HepG2 (cell line): ENCODE data around the gene ZKSCAN1. TPM values are rescaled to one million over a fixed set of nuclear protein-coding genes. Genes with fewer than 3 reads are reported as not detected.

Experiments
- ARNTL ChIP-seq: sonication (generic); formaldehyde crosslinking; IDR thresholded peaks from 2 replicates; pipeline ENCODE4 v1.4.0; 2020; ENCODE audit warnings: mild to moderate bottlenecking, missing genetic modification reagents
- CEBPG ChIP-seq: IDR thresholded peaks from 2 replicates; pipeline ENCODE4 v1.6.1; 2016
- CERS6 ChIP-seq: sonication (generic); formaldehyde crosslinking; IDR thresholded peaks from 2 replicates; pipeline ENCODE4 v1.5.0; 2020; ENCODE audit warnings: missing genetic modification reagents
- EED ChIP-seq: sonication (generic); formaldehyde crosslinking; IDR thresholded peaks from 2 replicates; pipeline ENCODE4 v1.5.0; 2020; ENCODE audit warnings: mild to moderate bottlenecking, missing genetic modification reagents
- FOXK2 ChIP-seq: fragments of 450-650 bp; IDR thresholded peaks from 2 replicates; pipeline ENCODE4 v1.6.1; 2016
- HMG20B ChIP-seq: conservative IDR thresholded peaks from 2 replicates; pipeline ENCODE4 v1.6.1; 2016; ENCODE audit warnings: missing genetic modification reagents, missing compliant biosample characterization
- MIER2 ChIP-seq: IDR thresholded peaks from 2 replicates; pipeline ENCODE4 v1.6.1; 2016; ENCODE audit warnings: missing biosample characterization, missing genetic modification reagents
- RBAK ChIP-seq: sonication (generic); formaldehyde crosslinking; IDR thresholded peaks from 2 replicates; pipeline ENCODE4 v1.5.1; 2020; ENCODE audit warnings: mild to moderate bottlenecking, missing genetic modification reagents
- SIN3A ChIP-seq: IDR thresholded peaks from 2 replicates; pipeline ENCODE4 v1.6.1; 2011; ENCODE audit warnings: low read depth, mild to moderate bottlenecking, control low read depth, low read length, borderline replicate concordance
- SOX13 ChIP-seq, 3 experiments: fragments of 450-650 bp in 1 of 3; sonication (generic) in 1 of 3; formaldehyde crosslinking in 1 of 3; IDR thresholded peaks in 2 of 3; conservative IDR thresholded peaks in 1 of 3; 2 replicates each; pipeline versions ENCODE4 v1.5.0 to v1.6.1; 2016 to 2020; ENCODE audit warnings: antibody characterized with exemption in 1 of 3, mild to moderate bottlenecking in 1 of 3, missing compliant biosample characterization in 1 of 3, missing genetic modification reagents in 1 of 3, moderate library complexity in 1 of 3
- TEAD2 ChIP-seq: sonication (generic); formaldehyde crosslinking; IDR thresholded peaks from 2 replicates; pipeline ENCODE4 v1.9.0; 2021; ENCODE audit warnings: missing genetic modification reagents
- TFDP1 ChIP-seq: IDR thresholded peaks from 2 replicates; pipeline ENCODE4 v1.6.1; 2016; ENCODE audit warnings: missing compliant biosample characterization, missing genetic modification reagents, borderline replicate concordance
- TIGD3 ChIP-seq: sonication (generic); formaldehyde crosslinking; IDR thresholded peaks from 2 replicates; pipeline ENCODE4 v1.5.1; 2020; ENCODE audit warnings: mild to moderate bottlenecking, missing genetic modification reagents, borderline replicate concordance
- TP53 ChIP-seq: sonication (generic); formaldehyde crosslinking; conservative IDR thresholded peaks from 2 replicates; pipeline ENCODE4 v1.4.0; 2020; ENCODE audit warnings: missing genetic modification reagents
- YEATS4 ChIP-seq: sonication (generic); formaldehyde crosslinking; IDR thresholded peaks from 2 replicates; pipeline ENCODE4 v1.4.0; 2020; ENCODE audit warnings: missing genetic modification reagents, borderline replicate concordance
- ZBTB25 ChIP-seq: IDR thresholded peaks from 2 replicates; pipeline ENCODE4 v1.6.1; 2018; ENCODE audit warnings: missing genetic modification reagents
- ZBTB34 ChIP-seq: sonication (generic); formaldehyde crosslinking; IDR thresholded peaks from 2 replicates; pipeline ENCODE4 v1.8.0; 2022; ENCODE audit warnings: mild to moderate bottlenecking, missing genetic modification reagents
- ZFP37 ChIP-seq: sonication (generic); formaldehyde crosslinking; IDR thresholded peaks from 2 replicates; pipeline ENCODE4 v1.4.0; 2020; ENCODE audit warnings: missing genetic modification reagents, borderline replicate concordance
- ZNF136 ChIP-seq: sonication (generic); formaldehyde crosslinking; IDR thresholded peaks from 2 replicates; pipeline ENCODE4 v1.8.1; 2022; ENCODE audit warnings: low read depth, mild to moderate bottlenecking, moderate library complexity, missing genetic modification reagents
- ZNF296 ChIP-seq: sonication (generic); formaldehyde crosslinking; conservative IDR thresholded peaks from 2 replicates; pipeline ENCODE4 v1.5.0; 2020; ENCODE audit warnings: mild to moderate bottlenecking, missing genetic modification reagents
- ZNF432 ChIP-seq: sonication (generic); formaldehyde crosslinking; IDR thresholded peaks from 2 replicates; pipeline ENCODE4 v1.5.0; 2020; ENCODE audit warnings: missing genetic modification reagents, mild to moderate bottlenecking, borderline replicate concordance
- ZNF674 ChIP-seq: sonication (generic); formaldehyde crosslinking; IDR thresholded peaks from 2 replicates; pipeline ENCODE4 v1.5.0; 2020; ENCODE audit warnings: low read depth, mild to moderate bottlenecking, missing genetic modification reagents
- ZNF740 ChIP-seq: sonication (generic); formaldehyde crosslinking; IDR thresholded peaks from 2 replicates; pipeline ENCODE4 v1.4.0; 2020; ENCODE audit warnings: missing genetic modification reagents
- ZSCAN29 ChIP-seq: sonication (generic); formaldehyde crosslinking; conservative IDR thresholded peaks from 2 replicates; pipeline ENCODE4 v1.4.0; 2020; ENCODE audit warnings: mild to moderate bottlenecking, missing genetic modification reagents
- polyA plus RNA-seq, 8 experiments: library from polyadenylated mRNA; depleted of rRNA in 3 of 8; stranded (reverse) in 7 of 8; unstranded in 1 of 8; fragments of >200 nt; fragmentation: Illumina TruSeq in 4 of 8; extraction: Trizol in 4 of 8; gene quantifications; 2 replicates each; pipeline versions ENCODE4 v1.2.1 to v1.2.3, GENCODE V29; 2011 to 2016; ENCODE audit warnings: low read depth in 4 of 8, missing spikeins in 1 of 8, mixed read lengths in 1 of 8; ENCODE audit not compliant: insufficient read depth in 1 of 8
- total RNA-seq, 5 experiments: library from RNA; depleted of rRNA; stranded (reverse); fragments of >200 nt; fragmentation: Illumina TruSeq; extraction: Trizol; gene quantifications; 2 replicates each; pipeline ENCODE4 v1.2.3, GENCODE V29; 2016; ENCODE audit warnings: low read depth in 1 of 5

The ZKSCAN1 gene
- total and polyA plus RNA-seq, 2 of the 13 experiments (the other 11 are each of a cell fraction or from before 2014, with no cell fraction given) = 46.4 to 60.6 TPM

GRCh38 chr7:100080907-100081534, 65.6 kb downstream of the ZKSCAN1 start (continued):
- TF ChIP-seq SOX13 (IDR thresholded peaks at IDR 0.05) (no peak), SOX13 (CRISPR knock-in tag; conservative IDR thresholded peaks at IDR 0.05 in 1 of 2, IDR thresholded peaks at IDR 0.05 in 1 of 2) (peak in 1 of 2 experiments; percentile 14; a peak in 1 of 4 replicates), ZBTB34 (CRISPR knock-in tag) (no peak), ZNF296 (CRISPR knock-in tag) (no peak), CERS6 (CRISPR knock-in tag) (no peak), SIN3A (0 out of 2 replicates have a peak, but pooled peaks have one; percentile 15), ZFP37 (no peak), ZNF740 (CRISPR knock-in tag) (no peak), ZNF432 (CRISPR knock-in tag) (no peak), CEBPG (0 out of 2 replicates have a peak, but pooled peaks have one; percentile 8), HMG20B (CRISPR knock-in tag) (no peak), ARNTL (CRISPR knock-in tag) (no peak), ZBTB25 (CRISPR knock-in tag) (no peak), TIGD3 (no peak), TP53 (CRISPR knock-in tag) (0 out of 2 replicates have a peak, but pooled peaks have one; percentile 14), YEATS4 (CRISPR knock-in tag) (no peak), ZNF136 (CRISPR knock-in tag) (no peak), TEAD2 (0 out of 2 replicates have a peak, but pooled peaks have one; percentile 33), RBAK (CRISPR knock-in tag) (no peak), FOXK2 (peak; percentile 71), ZSCAN29 (CRISPR knock-in tag) (no peak), ZNF674 (CRISPR knock-in tag) (peak; percentile 3; the same call in 1 of the 2 replicates), EED (CRISPR knock-in tag) (no peak), MIER2 (CRISPR knock-in tag) (no peak), TFDP1 (CRISPR knock-in tag) (no peak)
